Cardiac ventricle fibroblast (primary cell): Measurements from ENCODE around the gene PRPF38A. TPM values are rescaled to one million over a fixed set of nuclear protein-coding genes. Genes with fewer than 3 reads are reported as not detected.

ENCODE experiments used
- total RNA-seq: library from RNA; depleted of rRNA; stranded (reverse); fragments of >200 nt; gene quantifications from 2 replicates; pipeline ENCODE4 v1.2.3, GENCODE V29; 2015

PRPF38A gene
- 7.5 and 11.9 TPM in 2 replicates for total RNA-seq

GRCh38 chr1:52404116-52404974 lies at the start of gene PRPF38A, which contains the start of gene ORC1:
TSS of gene PRPF38A (plus strand) at chr1:52404602. CDS start at chr1:52404750, 148 bp downstream.
TSS of gene ORC1 (minus strand) at chr1:52404423. CDS start at chr1:52402223, 2,200 bp downstream.

GRCh38 chr1:52365746-52366516 lies 38.5 kb upstream of the PRPF38A start, which contains the start of gene CC2D1B:
TSS of gene CC2D1B (minus strand) at chr1:52366205. CDS start at chr1:52364620, 1,585 bp downstream.

Other genes starting within 250 kb of the PRPF38A start
- 14.5 and 15.1 TPM in 2 replicates for gene CC2D1B, start 38.4 kb upstream of the PRPF38A start, total RNA-seq
- gene ORC1, start 179 bp upstream of the PRPF38A start, total RNA-seq, result 0.34 and 0.50 TPM in 2 replicates
- gene TUT4, start 148.5 kb downstream of the PRPF38A start, total RNA-seq, result 14.5 and 18.3 TPM in 2 replicates
- 21.6 and 31.8 TPM in 2 replicates for gene GPX7, start 197.8 kb downstream of the PRPF38A start, total RNA-seq
- gene SHISAL2A, start 228.6 kb downstream of the PRPF38A start, total RNA-seq, result not detected in 2 replicates